RWPE2 (cell line): ENCODE results near the gene NUDT22.
A peak's percentile ranks its signal among the peaks of the same experiment; 100 is the strongest.

Source experiments
- ATAC-seq: fragments of 200-7000 bp; cut with Tn5 transposase; 3 replicates; pipeline ENCODE4 v1.9.1; 2021; ENCODE audit warnings: low read depth
- DNase-seq: peaks from one replicate; pipeline ENCODE4 v3.0.0-alpha.2; 2020; ENCODE audit warnings: low spot score
- H3K27ac ChIP-seq: fragments of 450-650 bp; 2 replicates; pipeline ENCODE4 v1.5.1; 2017; ENCODE audit warnings: mild to moderate bottlenecking; ENCODE audit not compliant: poor library complexity, severe bottlenecking
- H3K27me3 ChIP-seq: fragments of 250-450 bp; sonication (Bioruptor Pico); 2 replicates; pipeline ENCODE4 v1.5.1; 2021; ENCODE audit warnings: mild to moderate bottlenecking, moderate library complexity; ENCODE audit not compliant: insufficient read depth, poor library complexity, severe bottlenecking
- H3K36me3 ChIP-seq: fragments of 250-450 bp; sonication (Bioruptor Pico); 2 replicates; pipeline ENCODE4 v1.5.1; 2020; ENCODE audit warnings: low read depth, mild to moderate bottlenecking, moderate library complexity
- H3K4me1 ChIP-seq: fragments of 250-450 bp; sonication (Bioruptor Pico); 2 replicates; pipeline ENCODE4 v1.5.1; 2021; ENCODE audit warnings: mild to moderate bottlenecking, moderate library complexity; ENCODE audit not compliant: insufficient read depth, poor library complexity, severe bottlenecking
- H3K4me3 ChIP-seq: fragments of 250-450 bp; sonication (Bioruptor Pico); 2 replicates; pipeline ENCODE4 v1.5.1; 2021; ENCODE audit warnings: mild to moderate bottlenecking, moderate library complexity; ENCODE audit not compliant: severe bottlenecking
- H3K9me3 ChIP-seq: fragments of 250-450 bp; sonication (Bioruptor Pico); 2 replicates; pipeline ENCODE4 v1.5.1; 2021; ENCODE audit warnings: mild to moderate bottlenecking, moderate library complexity; ENCODE audit not compliant: severe bottlenecking
- TF ChIP-seq, protein P1 (sequence below): fragments of 450-650 bp; IDR thresholded peaks from one replicate; pipeline ENCODE4 v1.5.1; 2017; ENCODE audit warnings: mild to moderate bottlenecking, moderate library complexity; ENCODE audit not compliant: poor library complexity, severe bottlenecking

The NUDT22 gene

DNA sequence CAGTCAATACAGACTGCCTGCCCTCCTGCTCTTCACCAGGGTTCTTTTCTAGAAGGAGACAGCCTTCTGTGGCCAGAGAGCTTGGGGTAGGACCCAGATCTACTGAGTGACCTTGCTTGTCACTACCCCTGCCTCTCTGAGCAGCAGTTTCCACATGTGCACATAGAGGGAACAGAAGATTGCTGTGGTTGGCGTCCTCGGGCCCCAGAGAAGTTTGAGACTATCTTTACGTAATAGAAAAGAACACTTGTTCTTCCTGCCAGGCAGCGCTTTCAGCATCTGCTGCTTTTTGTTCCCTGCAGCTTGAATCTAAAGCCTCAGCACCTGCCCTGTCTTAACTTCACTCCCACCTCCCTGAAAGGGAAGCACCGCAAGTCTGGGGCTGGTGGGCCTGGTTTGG lies 12.9 kb downstream of the NUDT22 start:
- DNase-seq (no peak), ATAC-seq (no peak)
- no peaks in the 10 kb centered on the region for H3K27me3 ChIP-seq
- H3K4me1 ChIP-seq: peaks cover 14% of the 10 kb centered on the region
- H3K36me3 ChIP-seq: peaks cover 30% of the 10 kb centered on the region
- peak overlapping the region; percentile 98 for H3K27ac ChIP-seq
- no peaks in the 10 kb centered on the region for H3K9me3 ChIP-seq
- H3K4me3 ChIP-seq: no peak overlapping the region
- TF ChIP-seq, protein P1, sequence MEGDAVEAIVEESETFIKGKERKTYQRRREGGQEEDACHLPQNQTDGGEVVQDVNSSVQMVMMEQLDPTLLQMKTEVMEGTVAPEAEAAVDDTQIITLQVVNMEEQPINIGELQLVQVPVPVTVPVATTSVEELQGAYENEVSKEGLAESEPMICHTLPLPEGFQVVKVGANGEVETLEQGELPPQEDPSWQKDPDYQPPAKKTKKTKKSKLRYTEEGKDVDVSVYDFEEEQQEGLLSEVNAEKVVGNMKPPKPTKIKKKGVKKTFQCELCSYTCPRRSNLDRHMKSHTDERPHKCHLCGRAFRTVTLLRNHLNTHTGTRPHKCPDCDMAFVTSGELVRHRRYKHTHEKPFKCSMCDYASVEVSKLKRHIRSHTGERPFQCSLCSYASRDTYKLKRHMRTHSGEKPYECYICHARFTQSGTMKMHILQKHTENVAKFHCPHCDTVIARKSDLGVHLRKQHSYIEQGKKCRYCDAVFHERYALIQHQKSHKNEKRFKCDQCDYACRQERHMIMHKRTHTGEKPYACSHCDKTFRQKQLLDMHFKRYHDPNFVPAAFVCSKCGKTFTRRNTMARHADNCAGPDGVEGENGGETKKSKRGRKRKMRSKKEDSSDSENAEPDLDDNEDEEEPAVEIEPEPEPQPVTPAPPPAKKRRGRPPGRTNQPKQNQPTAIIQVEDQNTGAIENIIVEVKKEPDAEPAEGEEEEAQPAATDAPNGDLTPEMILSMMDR: no peak

DNA sequence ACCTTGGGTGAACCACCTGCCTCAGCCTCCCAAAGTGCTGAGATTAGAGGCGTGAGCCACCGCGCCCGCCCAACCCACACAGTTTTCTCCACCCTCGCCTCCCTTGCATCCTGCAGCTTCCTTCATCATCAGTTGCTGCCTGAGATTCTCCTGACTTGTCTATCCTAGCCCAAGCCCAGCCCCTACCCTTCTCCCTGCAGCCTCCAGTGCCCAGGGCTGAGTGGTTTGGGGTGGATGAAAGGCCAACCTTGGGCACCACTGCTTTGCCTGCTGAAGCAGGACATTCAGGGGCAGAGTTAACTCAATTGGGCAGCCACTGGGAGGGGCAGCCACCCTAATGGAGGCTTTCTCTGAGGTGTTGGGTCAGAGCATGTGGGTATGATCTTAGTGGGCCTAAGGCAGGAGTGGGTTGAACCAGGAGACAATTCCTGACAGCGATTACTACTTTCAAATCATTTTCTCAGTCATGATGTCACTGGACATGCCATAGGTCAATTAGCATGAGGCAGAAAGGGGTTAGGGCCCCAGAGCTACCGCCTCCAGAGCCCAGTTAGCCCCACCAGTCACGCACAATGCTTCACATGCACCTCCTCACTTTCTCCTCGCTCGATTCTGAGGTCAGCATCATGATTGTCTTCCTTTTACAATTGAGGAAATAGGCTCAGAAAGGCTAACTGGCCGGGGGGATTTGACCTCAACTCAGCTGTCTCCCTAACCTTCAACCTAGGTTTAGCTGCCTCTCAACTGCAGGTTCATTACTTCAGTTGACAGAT lies 13.8 kb downstream of the NUDT22 start:
- no peak for ATAC-seq
- peak overlapping the region; percentile 98 for H3K27ac ChIP-seq
- DNase-seq: no peak
- H3K27me3 ChIP-seq: no peaks in the 10 kb centered on the region
- no peaks in the 10 kb centered on the region for H3K9me3 ChIP-seq
- no peak overlapping the region for H3K4me3 ChIP-seq
- peaks cover 14% of the 10 kb centered on the region for H3K4me1 ChIP-seq
- TF ChIP-seq, protein P1: no peak
- H3K36me3 ChIP-seq: peaks cover 37% of the 10 kb centered on the region

DNA sequence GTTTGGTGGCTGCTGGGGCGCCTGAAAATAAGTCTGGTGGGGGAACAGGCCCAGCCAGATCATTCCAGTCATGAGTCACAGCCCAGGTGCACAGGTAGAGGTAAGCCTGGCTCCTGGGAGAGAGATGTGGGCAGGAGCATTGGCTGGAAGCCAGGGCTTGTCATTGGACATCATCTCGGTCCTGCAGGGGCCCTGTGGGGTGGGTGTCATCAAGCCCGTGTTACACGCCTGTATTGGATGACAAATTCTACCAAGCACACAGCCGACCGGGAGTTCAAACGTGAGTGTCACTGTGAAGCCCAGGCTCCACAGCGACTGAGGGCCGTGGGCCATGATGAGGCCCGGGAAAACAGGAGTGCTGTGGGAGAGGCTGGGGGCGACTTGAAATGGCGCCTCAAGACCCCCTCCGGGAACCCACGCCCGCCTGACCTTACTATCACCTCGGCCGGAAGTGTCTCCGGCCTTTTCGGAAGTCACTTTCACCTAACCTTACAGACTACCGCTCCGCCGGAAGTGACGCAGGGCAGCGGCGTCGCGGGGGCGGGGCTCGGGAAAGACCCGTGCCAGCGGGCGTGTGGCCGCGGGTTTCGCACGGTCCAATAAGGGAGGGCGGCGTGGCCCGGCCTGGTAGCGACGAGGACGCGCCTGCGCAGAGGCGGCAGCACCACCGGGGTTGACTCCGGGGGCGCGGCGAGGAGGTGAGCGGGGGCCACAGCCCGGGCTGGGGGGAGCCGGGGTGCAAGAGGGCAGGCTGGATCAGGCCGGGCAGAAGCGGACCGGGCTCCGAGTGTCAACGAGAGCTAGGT lies 14.6 kb downstream of the NUDT22 start, which contains the start of gene FKBP2:
FKBP2 (plus strand) TSS at position 661 of the 806 bp plus-strand sequence. CDS start 1,293 bp downstream, outside the sequence.
- Histone ChIP-seq H3K9me3 (no peaks in the 10 kb centered on the region), H3K27me3 (no peaks in the 10 kb centered on the region), H3K4me3 (peak within 1 kb of the TSS; percentile 59), H3K36me3 (peaks cover 40% of the 10 kb centered on the region), H3K27ac (peak within 1 kb of the TSS; percentile 98), H3K4me1 (peaks cover 14% of the 10 kb centered on the region)
- TF ChIP-seq, protein P1: no peak
- DNase-seq (peak; percentile 98), ATAC-seq (peak; percentile 50)

DNA sequence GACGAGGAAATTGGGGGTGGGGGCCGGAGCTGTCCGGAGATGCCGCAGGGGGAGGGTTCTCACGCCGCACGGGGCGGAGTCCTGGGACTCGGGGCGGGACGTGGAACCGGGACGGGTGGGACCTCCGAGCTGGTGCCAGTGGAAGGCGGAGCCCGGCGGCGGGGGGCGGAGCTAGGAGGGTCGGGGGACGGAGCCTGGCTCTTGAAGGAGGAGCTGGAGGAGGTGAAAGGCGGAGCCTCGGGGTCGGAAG lies 15.1 kb downstream of the NUDT22 start:
- peak overlapping the region; percentile 59 for H3K4me3 ChIP-seq
- peak; percentile 98 for DNase-seq
- H3K9me3 ChIP-seq: no peaks in the 10 kb centered on the region
- H3K27ac ChIP-seq: peak overlapping the region; percentile 98
- peaks cover 37% of the 10 kb centered on the region for H3K36me3 ChIP-seq
- ATAC-seq: peak; percentile 59
- H3K27me3 ChIP-seq: no peaks in the 10 kb centered on the region
- TF ChIP-seq, protein P1: no peak
- peaks cover 14% of the 10 kb centered on the region for H3K4me1 ChIP-seq
